ENCODE data around the gene CPAMD8.

CPAMD8 gene

DNA sequence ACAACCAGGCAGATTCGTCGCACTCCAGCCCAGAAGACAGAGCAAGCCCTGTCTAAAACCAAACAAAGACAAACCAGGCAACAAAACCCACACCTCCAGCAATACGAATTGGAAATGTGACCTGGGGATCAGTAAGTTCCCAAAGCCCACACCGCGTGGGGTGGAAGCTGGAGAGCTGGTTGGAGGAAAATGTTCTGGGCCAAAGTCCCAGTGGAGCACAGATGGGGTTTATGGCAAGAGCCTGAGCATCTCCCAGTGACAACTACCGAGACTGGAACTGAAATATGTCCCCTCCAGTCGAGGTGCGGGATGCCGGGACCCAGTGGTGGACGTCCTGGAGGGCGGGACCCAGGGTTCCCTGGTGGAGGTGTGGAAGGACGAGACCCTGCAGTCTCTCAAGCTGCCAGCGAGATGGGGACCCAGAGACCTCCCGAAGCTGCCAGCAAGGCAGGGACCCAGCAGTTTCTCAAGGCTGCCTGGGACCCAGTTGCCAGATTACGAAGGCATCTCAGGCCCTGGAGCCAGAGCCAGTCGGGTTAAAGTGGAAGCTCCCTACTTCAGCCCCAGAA lies 22.4 kb upstream of the CPAMD8 start:
- Mint-ChIP-seq H3K4me3 (no peak overlapping the region), H3K4me1 (no peaks in the 10 kb centered on the region), H3K27me3 (ENCODE audit: low read depth) (peaks cover 3% of the 10 kb centered on the region), H3K27ac (no peak overlapping the region), H3K9me3 (no peaks in the 10 kb centered on the region), H3K36me3 (ENCODE audit: low read depth) (peaks cover 26% of the 10 kb centered on the region)
- TF ChIP-seq, protein P1, sequence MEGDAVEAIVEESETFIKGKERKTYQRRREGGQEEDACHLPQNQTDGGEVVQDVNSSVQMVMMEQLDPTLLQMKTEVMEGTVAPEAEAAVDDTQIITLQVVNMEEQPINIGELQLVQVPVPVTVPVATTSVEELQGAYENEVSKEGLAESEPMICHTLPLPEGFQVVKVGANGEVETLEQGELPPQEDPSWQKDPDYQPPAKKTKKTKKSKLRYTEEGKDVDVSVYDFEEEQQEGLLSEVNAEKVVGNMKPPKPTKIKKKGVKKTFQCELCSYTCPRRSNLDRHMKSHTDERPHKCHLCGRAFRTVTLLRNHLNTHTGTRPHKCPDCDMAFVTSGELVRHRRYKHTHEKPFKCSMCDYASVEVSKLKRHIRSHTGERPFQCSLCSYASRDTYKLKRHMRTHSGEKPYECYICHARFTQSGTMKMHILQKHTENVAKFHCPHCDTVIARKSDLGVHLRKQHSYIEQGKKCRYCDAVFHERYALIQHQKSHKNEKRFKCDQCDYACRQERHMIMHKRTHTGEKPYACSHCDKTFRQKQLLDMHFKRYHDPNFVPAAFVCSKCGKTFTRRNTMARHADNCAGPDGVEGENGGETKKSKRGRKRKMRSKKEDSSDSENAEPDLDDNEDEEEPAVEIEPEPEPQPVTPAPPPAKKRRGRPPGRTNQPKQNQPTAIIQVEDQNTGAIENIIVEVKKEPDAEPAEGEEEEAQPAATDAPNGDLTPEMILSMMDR (IDR thresholded peaks at IDR 0.05; ENCODE audit: unreplicated experiment in 3 of 3) = no peak

DNA sequence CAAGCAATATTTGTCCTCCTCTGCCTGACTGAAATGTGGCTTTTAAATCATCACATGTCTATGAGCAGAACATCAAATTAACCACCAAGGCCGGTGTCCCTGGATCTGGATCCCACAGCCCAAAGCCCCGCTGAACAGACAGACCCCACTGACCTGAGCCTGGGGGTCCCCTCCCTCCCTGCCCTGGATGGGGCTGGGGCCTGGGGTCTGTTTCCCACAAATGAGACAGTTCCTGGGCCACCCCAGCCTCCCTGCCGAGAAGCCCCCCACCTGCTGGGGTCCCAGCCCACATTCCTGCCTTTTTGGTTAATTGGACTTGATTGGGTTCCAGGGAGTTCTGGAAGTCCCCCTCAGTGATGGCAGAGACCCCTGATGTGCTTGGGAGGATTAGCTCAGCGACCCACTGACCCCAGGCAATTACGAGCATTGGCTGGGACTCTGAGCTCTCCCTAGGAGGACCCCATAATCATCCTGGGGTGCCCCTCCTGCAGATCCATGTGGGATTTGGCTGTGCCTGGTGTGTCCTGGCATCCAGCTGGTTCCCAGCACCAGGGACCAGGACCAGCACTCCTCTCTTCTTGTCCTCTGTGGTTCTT lies 19.4 kb upstream of the CPAMD8 start:
- Mint-ChIP-seq H3K27ac (no peak overlapping the region), H3K36me3 (ENCODE audit: low read depth) (peaks cover 9% of the 10 kb centered on the region), H3K9me3 (no peaks in the 10 kb centered on the region), H3K27me3 (ENCODE audit: low read depth) (peaks cover 14% of the 10 kb centered on the region), H3K4me3 (no peak overlapping the region), H3K4me1 (peaks cover 8% of the 10 kb centered on the region)
- TF ChIP-seq, protein P1 (IDR thresholded peaks at IDR 0.05; ENCODE audit: unreplicated experiment in 3 of 3) = no peak

DNA sequence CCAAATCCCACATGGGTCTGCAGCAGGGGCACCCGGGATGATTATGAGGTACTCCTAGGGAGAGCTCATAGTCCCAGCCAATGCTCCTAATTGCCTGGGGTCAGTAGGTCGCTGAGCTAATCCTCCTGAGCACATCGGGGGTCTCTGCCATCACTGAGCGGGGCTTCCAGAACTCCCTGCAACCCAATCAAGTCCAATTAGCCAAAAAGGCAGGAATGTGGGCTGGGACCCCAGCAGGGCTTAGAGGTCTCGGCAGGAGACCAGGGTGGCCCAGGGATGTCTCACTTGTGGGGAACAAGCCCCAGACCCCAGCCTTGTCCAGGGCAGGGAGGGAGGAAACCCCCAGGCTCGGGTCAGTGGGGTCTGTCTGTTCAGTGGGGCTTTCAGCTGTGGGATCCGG lies 17.1 kb upstream of the CPAMD8 start:
- no peak overlapping the region for H3K27ac Mint-ChIP-seq
- no peak overlapping the region for H3K4me3 Mint-ChIP-seq
- TF ChIP-seq, protein P1 (IDR thresholded peaks at IDR 0.05; ENCODE audit: unreplicated experiment in 3 of 3) = no peak
- H3K27me3 Mint-ChIP-seq (ENCODE audit: low read depth) = peaks cover 14% of the 10 kb centered on the region
- H3K4me1 Mint-ChIP-seq = peaks cover 8% of the 10 kb centered on the region
- no peaks in the 10 kb centered on the region for H3K9me3 Mint-ChIP-seq
- peaks cover 3% of the 10 kb centered on the region for H3K36me3 Mint-ChIP-seq (ENCODE audit: low read depth)

DNA sequence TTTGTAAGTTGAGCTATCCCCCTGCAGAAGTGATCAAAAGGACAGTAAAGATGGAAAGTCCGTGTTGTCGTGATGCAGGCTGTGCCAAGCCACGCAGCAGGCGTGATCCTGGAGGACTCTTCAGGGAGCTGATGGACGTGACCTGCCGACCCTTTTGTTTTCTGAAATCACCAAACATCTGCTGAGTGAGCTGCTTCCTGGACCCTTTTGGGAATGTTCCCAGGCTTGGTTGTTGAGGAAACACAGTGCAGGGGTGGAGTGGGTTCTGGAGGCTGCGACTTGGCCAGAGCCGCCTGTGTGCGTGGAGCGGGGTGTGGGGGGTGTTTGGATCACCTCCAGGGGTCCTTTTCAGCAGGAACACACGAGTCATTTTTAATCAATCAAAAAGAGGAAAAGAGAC lies 15.4 kb upstream of the CPAMD8 start:
- peak overlapping the region; percentile 29 to 80 (median 59) for H3K27ac Mint-ChIP-seq
- peaks cover 8% of the 10 kb centered on the region for H3K4me1 Mint-ChIP-seq
- TF ChIP-seq, protein P1 (IDR thresholded peaks at IDR 0.05; ENCODE audit: unreplicated experiment in 3 of 3) = no peak
- H3K9me3 Mint-ChIP-seq = no peaks in the 10 kb centered on the region
- H3K4me3 Mint-ChIP-seq = peak overlapping the region; percentile 13 to 35 (median 31)
- peaks cover 21% of the 10 kb centered on the region for H3K27me3 Mint-ChIP-seq (ENCODE audit: low read depth)
- no peaks in the 10 kb centered on the region for H3K36me3 Mint-ChIP-seq (ENCODE audit: low read depth)

DNA sequence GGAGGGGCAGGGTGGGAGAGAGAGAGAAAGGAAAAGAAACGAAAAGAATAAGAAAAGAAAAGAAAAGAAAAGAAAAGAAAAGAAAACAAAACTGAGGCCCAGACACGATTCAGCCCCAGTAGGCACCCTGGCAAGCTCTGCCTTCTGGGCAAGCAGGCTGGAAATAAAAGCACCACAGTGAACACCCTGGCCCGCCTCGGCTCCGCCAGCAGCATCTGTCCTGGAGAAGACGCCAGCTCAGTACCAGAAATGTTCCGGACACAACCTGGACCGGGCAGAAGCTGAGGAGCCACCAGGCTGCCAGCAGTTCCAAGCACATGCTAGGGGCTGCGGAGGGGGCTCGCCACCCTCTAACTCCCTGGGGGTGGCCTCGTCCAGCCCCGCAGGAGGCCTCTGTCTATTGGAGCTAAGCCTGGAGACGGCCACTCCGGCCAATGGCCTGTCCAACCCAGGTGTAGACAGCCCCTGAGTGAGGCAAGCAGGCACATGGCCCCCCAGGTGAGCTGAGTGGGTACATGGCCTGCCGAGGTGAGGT lies 11.4 kb upstream of the CPAMD8 start:
- peaks cover 31% of the 10 kb centered on the region for H3K27me3 Mint-ChIP-seq (ENCODE audit: low read depth)
- peaks cover 8% of the 10 kb centered on the region for H3K4me1 Mint-ChIP-seq
- no peaks in the 10 kb centered on the region for H3K9me3 Mint-ChIP-seq
- TF ChIP-seq, protein P1 (IDR thresholded peaks at IDR 0.05; ENCODE audit: unreplicated experiment in 3 of 3) = no peak
- H3K4me3 Mint-ChIP-seq = no peak overlapping the region
- no peaks in the 10 kb centered on the region for H3K36me3 Mint-ChIP-seq (ENCODE audit: low read depth)
- H3K27ac Mint-ChIP-seq = no peak overlapping the region

DNA sequence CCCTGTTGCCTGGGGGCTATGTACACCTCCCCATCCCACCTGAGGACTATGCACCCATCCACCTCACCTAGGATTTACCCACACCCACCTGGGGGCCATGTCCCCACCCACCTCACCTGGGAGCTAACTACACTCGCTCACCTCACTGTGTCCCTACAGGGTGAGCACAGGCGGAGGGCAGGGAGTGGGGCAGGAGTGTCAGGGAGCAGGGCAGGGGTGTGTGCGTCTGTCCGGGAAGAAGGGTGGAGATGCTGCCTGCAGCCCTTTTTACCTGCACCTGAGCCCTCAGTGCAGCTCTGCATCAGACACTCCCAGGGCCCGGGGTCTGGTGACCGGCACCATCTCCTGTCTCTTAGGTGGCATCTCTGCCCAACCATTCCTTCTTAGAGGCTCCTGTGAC lies 10.6 kb upstream of the CPAMD8 start:
- Mint-ChIP-seq H3K27ac (no peak overlapping the region), H3K27me3 (ENCODE audit: low read depth) (peaks cover 32% of the 10 kb centered on the region), H3K4me1 (peaks cover 7% of the 10 kb centered on the region), H3K9me3 (no peaks in the 10 kb centered on the region), H3K4me3 (no peak overlapping the region), H3K36me3 (ENCODE audit: low read depth) (no peaks in the 10 kb centered on the region)
- TF ChIP-seq, protein P1 (IDR thresholded peaks at IDR 0.05; ENCODE audit: unreplicated experiment in 3 of 3) = no peak

Data from nephron (organoid).